ENCODE measurements around the gene CALR. TPM values are rescaled to one million over a fixed set of nuclear protein-coding genes. Genes with fewer than 3 reads are reported as not detected.
"Not testable (repeated sequence)": the region's sequence is repeated elsewhere in the genome, so short reads cannot be mapped to it uniquely, and the experiment has no call there.

Gene CALR
- total RNA-seq, 4 donors from 2014 or later, result 171 to 350 (median 229) TPM

- no peak overlapping the region for H3K4me3 ChIP-seq (ENCODE audit: low read depth, poor library complexity, severe bottlenecking)
- intact Hi-C loops (cut with DNase I; ENCODE audit: low total_unique reads), result loop anchor here (10.0 kb wide), 1 partner anchor 292 kb away; no protein-coding TSS in a partner anchor
- DNase-seq (ENCODE audit: low spot score in 2 of 2), result no peak
- WGBS, 2 donors, result 92 to 93% methylated on average over 16 of the region's 16 CpGs
- TF ChIP-seq CTCF (IDR thresholded peaks at IDR 0.05), result no peak
- TF ChIP-seq POLR2A (IDR thresholded peaks at IDR 0.05), result no peak
These were observed 34.8 kb downstream of the CALR start for GRCh38 chr19:12973236-12973635.

GRCh38 chr19:12974301-12975220, 36.2 kb downstream of the CALR start:
- DNase-seq (ENCODE audit: low spot score in 2 of 2), result no peak
- intact Hi-C loops (cut with DNase I; ENCODE audit: low total_unique reads), result loop anchor here (5.0 to 10.0 kb wide), 2 partner anchors 123 to 290 kb away; no protein-coding TSS in a partner anchor
- TF ChIP-seq CTCF (IDR thresholded peaks at IDR 0.05) (no peak), POLR2A (IDR thresholded peaks at IDR 0.05) (no peak)
- H3K4me3 ChIP-seq (ENCODE audit: low read depth, poor library complexity, severe bottlenecking), result no peak overlapping the region
- WGBS, 2 donors, result 47 to 61% methylated on average over 6 to 19 of the region's 19 CpGs

- no peak for DNase-seq (ENCODE audit: low spot score in 2 of 2)
- intact Hi-C loops (cut with DNase I; ENCODE audit: low total_unique reads), result loop anchor here (5.0 to 10.0 kb wide), 2 partner anchors 122 to 290 kb away; no protein-coding TSS in a partner anchor
- TF ChIP-seq CTCF (IDR thresholded peaks at IDR 0.05) (no peak), POLR2A (IDR thresholded peaks at IDR 0.05) (no peak)
- 59 to 81% methylated on average over 13 to 15 of the region's 17 CpGs for WGBS, 2 donors
- H3K4me3 ChIP-seq (ENCODE audit: low read depth, poor library complexity, severe bottlenecking), result no peak overlapping the region
These were observed 36.9 kb downstream of the CALR start for GRCh38 chr19:12975221-12975741.

GRCh38 chr19:12976109-12976508, 37.7 kb downstream of the CALR start:
- DNase-seq (ENCODE audit: low spot score in 2 of 2); H3K4me3 ChIP-seq (ENCODE audit: low read depth, poor library complexity, severe bottlenecking): not testable (repeated sequence)
- intact Hi-C loops (cut with DNase I; ENCODE audit: low total_unique reads), result loop anchor here (5.0 to 10.0 kb wide), 2 partner anchors 121 to 289 kb away; no protein-coding TSS in a partner anchor
- WGBS, 2 donors, result 76 to 80% methylated on average over 7 of the region's 7 CpGs

GRCh38 chr19:12979974-12980373, 41.6 kb downstream of the CALR start:
- WGBS, 2 donors, result 72 to 80% methylated on average over 3 of the region's 3 CpGs
- no peak for DNase-seq (ENCODE audit: low spot score in 2 of 2)
- intact Hi-C loops (cut with DNase I; ENCODE audit: low total_unique reads), result loop anchor here (5.0 to 10.0 kb wide), 3 partner anchors 85 to 285 kb away; no protein-coding TSS in a partner anchor
- H3K4me3 ChIP-seq (ENCODE audit: low read depth, poor library complexity, severe bottlenecking), result no peak overlapping the region
- TF ChIP-seq POLR2A (IDR thresholded peaks at IDR 0.05), result no peak

GRCh38 chr19:12982648-12983047, 44.2 kb downstream of the CALR start:
- intact Hi-C loops (cut with DNase I; ENCODE audit: low total_unique reads), result loop anchor here (10.0 kb wide), 1 partner anchor 82 kb away; no protein-coding TSS in a partner anchor
- DNase-seq (ENCODE audit: low spot score in 2 of 2), result no peak
- H3K4me3 ChIP-seq (ENCODE audit: low read depth, poor library complexity, severe bottlenecking), result no peak overlapping the region
- TF ChIP-seq CTCF (IDR thresholded peaks at IDR 0.05) (no peak), POLR2A (IDR thresholded peaks at IDR 0.05) (no peak)
- 91 to 96% methylated on average over 6 of the region's 6 CpGs for WGBS, 2 donors

All from lower leg skin (tissue), 4 donors.